H1 (cell line): ENCODE results near the gene CFAP100. TPM values are rescaled to one million over a fixed set of nuclear protein-coding genes. Genes with fewer than 3 reads are reported as not detected.

Experiments
- CTCF ChIA-PET: fragments of 300-600 bp; sonication (Branson Sonifier 250); formaldehyde crosslinking; loops from one replicate; lab custom pipeline; 2021; ENCODE audit not compliant: partially characterized antibody; lab: Charles Lee
- POLR2A ChIA-PET: fragments of 300-600 bp; sonication (Branson Sonifier 250); formaldehyde crosslinking; loops from one replicate; lab custom pipeline; 2021; ENCODE audit warnings: inconsistent platforms; ENCODE audit not compliant: partially characterized antibody; lab: Charles Lee
- DNase-seq, 2 experiments: peaks; one replicate each; pipeline versions ENCODE4 v3.0.0 to v3.0.0-alpha.2; 2010 to 2022; ENCODE audit warnings: low spot score in 2 of 2, low read depth in 1 of 2, mixed read lengths in 1 of 2
- FAIRE-seq: peaks from 2 replicates; lab custom pipeline; 2011; peaks lifted over from hg19 to GRCh38; lab: Jason Lieb, UNC
- H2AFZ ChIP-seq: 2 replicates; pipeline ENCODE4 v1.8.1; 2012; ENCODE audit warnings: low read length, inconsistent platforms
- H2AK5ac ChIP-seq: 2 replicates; pipeline ENCODE4 v1.6.1; 2013; ENCODE audit warnings: low read depth, low read length
- H2BK120ac ChIP-seq: replicated peaks from 2 replicates; pipeline ENCODE3; 2013; ENCODE audit warnings: low read depth, low read length, inconsistent platforms
- H2BK12ac ChIP-seq: 2 replicates; pipeline ENCODE4 v1.6.1; 2013; ENCODE audit warnings: low read depth, low read length
- H2BK15ac ChIP-seq: 2 replicates; pipeline ENCODE4 v1.6.1; 2013; ENCODE audit warnings: low read length
- H2BK20ac ChIP-seq: 2 replicates; pipeline ENCODE4 v1.6.1; 2013; ENCODE audit warnings: low read length
- H2BK5ac ChIP-seq: 2 replicates; pipeline ENCODE4 v1.6.1; 2013; ENCODE audit warnings: low read depth, low read length
- H3K14ac ChIP-seq: 2 replicates; pipeline ENCODE4 v1.6.1; 2013; ENCODE audit warnings: inconsistent platforms; ENCODE audit not compliant: insufficient read length
- H3K18ac ChIP-seq: 2 replicates; pipeline ENCODE4 v1.6.1; 2013; ENCODE audit warnings: low read length; ENCODE audit errors: extremely low read depth
- H3K23ac ChIP-seq: 2 replicates; pipeline ENCODE4 v1.6.1; 2013; ENCODE audit warnings: inconsistent platforms; ENCODE audit not compliant: insufficient read length
- H3K23me2 ChIP-seq: 2 replicates; pipeline ENCODE4 v1.6.1; 2013; ENCODE audit warnings: low read depth, low read length
- H3K27ac ChIP-seq: 2 replicates; pipeline ENCODE4 v1.6.1; 2011; ENCODE audit warnings: low read depth, low read length, inconsistent platforms
- H3K27me3 ChIP-seq, 4 experiments: replicated peaks in 1 of 4; 1 replicate in 1 of 4; 2 replicates in 3 of 4; pipeline versions ENCODE4 v1.6.1 to v1.8.1; 2011 to 2013; ENCODE audit warnings: low read length in 3 of 4, mild to moderate bottlenecking in 3 of 4, inconsistent platforms in 2 of 4, mixed read lengths in 2 of 4, moderate library complexity in 1 of 4; ENCODE audit not compliant: control insufficient read depth in 3 of 4, insufficient read depth in 3 of 4; ENCODE audit errors: extremely low read depth in 1 of 4
- H3K36me3 ChIP-seq, 4 experiments: 2 replicates each; pipeline versions ENCODE4 v1.6.1 to v1.8.1; 2011 to 2013; ENCODE audit warnings: mild to moderate bottlenecking in 4 of 4, low read length in 3 of 4, moderate library complexity in 2 of 4, control low read depth in 1 of 4, inconsistent platforms in 1 of 4; ENCODE audit not compliant: insufficient read depth in 4 of 4, control insufficient read depth in 2 of 4
- H3K4ac ChIP-seq: replicated peaks from 2 replicates; pipeline ENCODE3; 2013; ENCODE audit warnings: low read length, low read depth, mixed read lengths, inconsistent platforms; ENCODE audit not compliant: insufficient read length
- H3K4me1 ChIP-seq, 4 experiments: replicated peaks in 1 of 4; 1 replicate in 1 of 4; 2 replicates in 3 of 4; pipeline versions ENCODE4 v1.6.1 to v1.8.1; 2011 to 2013; ENCODE audit warnings: low read length in 3 of 4, inconsistent platforms in 2 of 4, mixed read lengths in 1 of 4; ENCODE audit not compliant: insufficient read depth in 4 of 4, control insufficient read depth in 3 of 4
- H3K4me2 ChIP-seq, 2 experiments: 2 replicates each; pipeline versions ENCODE4 v1.6.1 to v1.8.1; 2011 to 2013; ENCODE audit warnings: low read depth in 2 of 2, low read length in 2 of 2, control low read depth in 1 of 2, inconsistent platforms in 1 of 2, mild to moderate bottlenecking in 1 of 2; ENCODE audit not compliant: insufficient read depth in 1 of 2
- H3K4me3 ChIP-seq, 4 experiments: fragments of 200-600, 300-600 bp in 1 of 4; sonication (generic), shearing (Covaris generic), sonication (Bioruptor Twin) in 1 of 4; 2 replicates each; pipeline versions ENCODE4 v1.5.1 to v1.8.1; 2011 to 2016; ENCODE audit warnings: low read length in 4 of 4, low read depth in 3 of 4, control low read depth in 2 of 4, inconsistent platforms in 2 of 4, mild to moderate bottlenecking in 2 of 4, mixed read lengths in 1 of 4, moderate library complexity in 1 of 4; ENCODE audit not compliant: insufficient read depth in 2 of 4; ENCODE audit errors: extremely low read depth in 1 of 4
- H3K56ac ChIP-seq: replicated peaks from 2 replicates; pipeline ENCODE3; 2013; ENCODE audit warnings: low read depth, mild to moderate bottlenecking, mixed read lengths, low read length, inconsistent platforms; ENCODE audit not compliant: insufficient read length
- H3K79me1 ChIP-seq: 2 replicates; pipeline ENCODE4 v1.6.1; 2013; ENCODE audit warnings: low read depth, low read length, control low read depth
- H3K79me2 ChIP-seq, 2 experiments: 2 replicates each; pipeline versions ENCODE4 v1.6.1 to v1.8.1; 2012 to 2013; ENCODE audit warnings: low read length in 2 of 2, mild to moderate bottlenecking in 2 of 2, inconsistent platforms in 1 of 2; ENCODE audit not compliant: insufficient read depth in 2 of 2, control insufficient read depth in 1 of 2
- H3K9ac ChIP-seq, 4 experiments: replicated peaks in 1 of 4; 1 replicate in 1 of 4; 2 replicates in 3 of 4; pipeline versions ENCODE4 v1.6.1 to v1.8.1; 2011 to 2013; ENCODE audit warnings: low read depth in 3 of 4, low read length in 3 of 4, control low read depth in 2 of 4, mild to moderate bottlenecking in 2 of 4, moderate library complexity in 2 of 4, inconsistent platforms in 1 of 4; ENCODE audit errors: extremely low read depth in 1 of 4
- H3K9me3 ChIP-seq, 2 experiments: 2 replicates each; pipeline versions ENCODE4 v1.6.1 to v1.8.1; 2012 to 2013; ENCODE audit warnings: mild to moderate bottlenecking in 2 of 2, moderate library complexity in 2 of 2, control low read depth in 1 of 2, inconsistent platforms in 1 of 2, low read depth in 1 of 2, low read length in 1 of 2, mixed read lengths in 1 of 2; ENCODE audit not compliant: insufficient read depth in 2 of 2
- H4K20me1 ChIP-seq, 2 experiments: replicated peaks in 1 of 2; 2 replicates each; pipeline versions ENCODE3 to v1.8.1; 2011 to 2013; ENCODE audit warnings: inconsistent platforms in 2 of 2, low read length in 2 of 2, mild to moderate bottlenecking in 1 of 2; ENCODE audit not compliant: insufficient read depth in 2 of 2, control insufficient read depth in 1 of 2
- H4K5ac ChIP-seq: 2 replicates; pipeline ENCODE4 v1.6.1; 2013; ENCODE audit warnings: low read length, low read depth, mixed read lengths, inconsistent platforms; ENCODE audit not compliant: insufficient read length
- H4K8ac ChIP-seq: 2 replicates; pipeline ENCODE4 v1.8.0; 2013; ENCODE audit warnings: mild to moderate bottlenecking, moderate library complexity, low read length, inconsistent platforms; ENCODE audit not compliant: insufficient read depth; ENCODE audit errors: extremely low read depth
- H4K91ac ChIP-seq: replicated peaks from 2 replicates; pipeline ENCODE3; 2013; ENCODE audit warnings: low read length, mixed read lengths, inconsistent platforms; ENCODE audit not compliant: insufficient read length
- WGBS, 2 experiments: shearing (Covaris generic) in 1 of 2; methylation state at CpG; one replicate each; pipeline versions ENCODE4 v1.1.6 to v1.1.7; 2013 to 2015; ENCODE audit warnings: low lambda C conversion rate in 2 of 2, mixed read lengths in 2 of 2, inconsistent platforms in 1 of 2, low coverage in 1 of 2, missing lambda C conversion rate in 1 of 2; ENCODE audit not compliant: insufficient replicate concordance in 2 of 2, insufficient coverage in 1 of 2, insufficient read length in 1 of 2; ENCODE audit errors: extremely low coverage in 1 of 2, missing lambda C conversion rate in 1 of 2; 5-methylcytosine and 5-hydroxymethylcytosine counted together
- polyA plus RNA-seq, 7 experiments: library from polyadenylated mRNA; depleted of rRNA in 3 of 7; stranded (reverse) in 5 of 7; unstranded in 2 of 7; fragments of >200 nt in 5 of 7; fragments of 200-250 nt in 2 of 7; gene quantifications; 1 replicate in 5 of 7; 2 replicates in 1 of 7; 4 replicates in 1 of 7; pipeline versions ENCODE4 v1.2.1 to v1.2.3, GENCODE V29; 2011 to 2013; ENCODE audit warnings: missing spikeins in 2 of 7, mixed read lengths in 2 of 7
- total RNA-seq: library from RNA; stranded (reverse); fragmentation: NEBNext Ultra II Directional; extraction: Animal tissue kit (Norgen Biotek cat#: 25700); gene quantifications from 2 replicates; pipeline ENCODE4 v1.2.1, GENCODE V29; 2021

The CFAP100 gene
- total and polyA plus RNA-seq, 2 of the 8 experiments (the other 6 are each of a cell fraction or from before 2014, with no cell fraction given), result 0.17 TPM; not detected in 1

DNA sequence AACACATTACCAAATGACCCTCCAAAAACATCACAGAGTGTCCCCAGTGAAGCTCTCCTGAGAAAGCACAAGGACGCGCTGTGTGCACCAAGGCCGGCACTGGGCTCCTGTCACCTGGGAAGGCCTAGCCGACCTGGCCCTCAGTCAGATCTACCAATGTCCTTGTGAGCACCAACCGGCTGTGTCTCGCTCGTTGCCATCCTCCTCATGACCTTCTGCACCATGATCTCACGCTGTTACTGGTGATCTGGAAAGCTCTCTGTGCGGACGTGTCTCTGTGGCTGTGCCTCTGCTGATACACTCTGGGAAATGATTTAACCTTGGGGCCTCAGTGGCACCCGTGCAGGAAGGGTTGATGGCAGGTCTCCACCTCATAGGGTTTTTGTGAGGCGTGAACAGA, 56.8 kb downstream of the CFAP100 start:
- Histone ChIP-seq H3K27me3 (no peaks in the 10 kb centered on the region), H2BK12ac (no peak overlapping the region), H3K56ac (no peak overlapping the region), H3K79me1 (0 out of 2 replicates have a peak, but pooled peaks cover 2% of the 10 kb centered on the region), H4K8ac (no peak overlapping the region), H3K36me3 (peaks cover 0 to 19% (median 5%) of the 10 kb centered on the region in 4 experiments; a peak in 6 of 8 replicates), H2BK5ac (no peak overlapping the region), H2BK120ac (no peak overlapping the region), H4K91ac (no peak overlapping the region), H2BK20ac (no peak overlapping the region), H2AFZ (no peak overlapping the region), H3K4ac (no peak overlapping the region), H3K4me2 (no peak overlapping the region), H4K20me1 (peaks cover 0 to 6% of the 10 kb centered on the region in 2 experiments), H2AK5ac (no peak overlapping the region), H3K18ac (no peak overlapping the region), H3K4me3 (no peak overlapping the region), H3K23me2 (no peaks in the 10 kb centered on the region), H3K79me2 (no peaks in the 10 kb centered on the region; a peak in 2 of 4 replicates), H3K9me3 (no peaks in the 10 kb centered on the region), H3K23ac (no peak overlapping the region), H3K9ac (no peak overlapping the region), H3K4me1 (peaks cover 0 to 3% (median 0%) of the 10 kb centered on the region in 4 experiments; a peak in 3 of 7 replicates), H3K14ac (no peak overlapping the region), H4K5ac (no peak overlapping the region), H3K27ac (no peak overlapping the region), H2BK15ac (no peak overlapping the region)
- CTCF ChIA-PET, result no interaction called here
- no peak for FAIRE-seq
- POLR2A ChIA-PET, result interaction anchor here (1.0 to 1.2 kb wide), 2 partner anchors 8 to 17 kb away, joined by 3 to 7 read pairs; no protein-coding TSS in a partner anchor
- WGBS, 2 experiments, result 93% methylated on average over 12 of the region's 12 CpGs; no CpG with 5 or more reads in 1 of the 2 experiments
- DNase-seq, result no peak
